IPS-18a (cell line): ENCODE data around the gene TFAP2E.

Experiments
- H3K27ac ChIP-seq: one replicate; pipeline ENCODE4 v1.5.1; 2013; ENCODE audit warnings: low read length
- H3K27me3 ChIP-seq: one replicate; pipeline ENCODE4 v1.6.1; 2013; ENCODE audit warnings: mild to moderate bottlenecking, low read length; ENCODE audit not compliant: control insufficient read depth, insufficient read depth
- H3K36me3 ChIP-seq: one replicate; pipeline ENCODE4 v1.6.1; 2013; ENCODE audit warnings: low read depth, low read length; ENCODE audit not compliant: control insufficient read depth
- H3K4me1 ChIP-seq: one replicate; pipeline ENCODE4 v1.6.1; 2013; ENCODE audit warnings: low read depth, low read length; ENCODE audit not compliant: control insufficient read depth
- H3K4me3 ChIP-seq: one replicate; pipeline ENCODE4 v1.5.1; 2013; ENCODE audit warnings: low read length
- H3K9ac ChIP-seq: one replicate; pipeline ENCODE4 v1.6.1; 2013; ENCODE audit warnings: mild to moderate bottlenecking, low read length, moderate library complexity
- H3K9me3 ChIP-seq: one replicate; pipeline ENCODE4 v1.6.1; 2013; ENCODE audit warnings: low read depth, low read length; ENCODE audit not compliant: control insufficient read depth

The TFAP2E gene

DNA sequence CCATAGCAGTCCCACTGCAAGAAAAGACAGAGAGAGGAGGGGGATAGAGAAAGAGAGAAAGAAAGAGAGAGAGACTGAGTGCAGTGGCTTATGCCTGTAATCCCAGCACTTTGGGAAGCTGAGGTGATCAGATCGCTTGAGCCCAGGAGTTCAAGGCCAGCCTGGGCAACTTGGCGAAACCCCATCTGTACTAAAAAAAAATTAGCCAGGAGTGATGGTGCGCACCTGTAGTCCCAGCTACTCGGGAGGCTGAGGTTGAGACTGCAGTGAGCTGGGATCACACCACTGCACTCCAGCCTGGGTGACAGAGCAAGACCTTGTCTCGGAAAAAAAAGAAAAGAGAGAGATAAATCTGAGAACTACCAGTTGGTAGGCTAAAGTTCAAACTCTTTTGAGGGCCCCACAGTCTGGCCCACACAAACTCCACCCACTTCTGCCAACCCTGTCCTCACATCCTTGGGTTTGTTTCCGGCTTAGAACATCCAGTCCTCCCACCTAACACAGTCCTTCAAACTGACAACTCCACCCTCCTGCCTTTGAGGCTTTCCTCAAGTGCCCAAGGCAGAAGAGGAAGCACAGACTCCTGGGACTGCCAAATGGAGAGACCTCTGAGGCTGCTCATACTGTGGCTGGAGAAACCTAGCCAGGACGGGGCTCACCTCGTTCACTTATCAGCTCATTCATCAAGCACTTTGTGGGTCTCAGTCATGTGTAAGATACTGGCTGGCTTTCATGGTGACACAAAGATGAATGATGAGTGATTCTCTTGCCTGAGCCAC lies 20.1 kb downstream of the TFAP2E start:
- no peaks in the 10 kb centered on the region for H3K27me3 ChIP-seq
- no peaks in the 10 kb centered on the region for H3K36me3 ChIP-seq
- H3K27ac ChIP-seq, result no peak overlapping the region
- no peaks in the 10 kb centered on the region for H3K4me1 ChIP-seq
- H3K4me3 ChIP-seq, result no peak overlapping the region
- no peaks in the 10 kb centered on the region for H3K9me3 ChIP-seq
- no peak overlapping the region for H3K9ac ChIP-seq

DNA sequence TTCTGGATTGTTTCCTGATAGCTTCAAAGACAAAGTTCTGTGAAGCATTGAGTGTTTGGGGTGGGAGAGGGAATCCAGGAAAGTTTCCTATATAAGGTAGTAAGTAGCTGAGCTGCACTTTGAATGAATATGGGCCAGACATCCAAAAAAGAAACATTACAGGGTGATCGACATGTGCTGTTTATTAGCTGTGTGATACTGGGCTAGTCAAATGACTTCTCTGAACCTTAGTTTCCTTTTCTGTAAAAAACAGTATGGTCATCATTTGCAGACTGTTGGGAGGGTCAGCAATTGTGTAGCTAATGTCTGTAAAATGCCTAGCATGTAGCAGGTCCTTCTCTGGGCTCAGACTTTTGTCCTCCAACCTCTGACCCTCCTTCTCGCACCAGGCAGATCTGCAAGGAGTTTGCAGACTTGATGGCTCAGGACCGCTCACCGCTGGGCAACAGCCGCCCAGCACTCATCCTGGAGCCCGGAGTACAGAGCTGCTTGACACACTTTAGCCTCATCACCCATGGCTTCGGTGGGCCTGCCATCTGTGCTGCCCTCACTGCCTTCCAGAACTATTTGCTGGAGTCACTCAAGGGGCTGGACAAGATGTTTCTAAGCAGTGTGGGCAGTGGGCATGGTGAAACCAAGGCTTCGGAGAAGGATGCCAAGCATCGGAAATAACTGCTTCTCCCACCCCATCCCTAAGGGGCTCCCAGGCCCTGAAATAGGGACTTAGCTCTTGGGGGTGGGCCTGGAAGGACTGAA lies 21.1 kb downstream of the TFAP2E start:
- Histone ChIP-seq H3K4me1 (no peaks in the 10 kb centered on the region), H3K27me3 (no peaks in the 10 kb centered on the region), H3K4me3 (no peak overlapping the region), H3K27ac (no peak overlapping the region), H3K36me3 (no peaks in the 10 kb centered on the region), H3K9me3 (no peaks in the 10 kb centered on the region), H3K9ac (no peak overlapping the region)

DNA sequence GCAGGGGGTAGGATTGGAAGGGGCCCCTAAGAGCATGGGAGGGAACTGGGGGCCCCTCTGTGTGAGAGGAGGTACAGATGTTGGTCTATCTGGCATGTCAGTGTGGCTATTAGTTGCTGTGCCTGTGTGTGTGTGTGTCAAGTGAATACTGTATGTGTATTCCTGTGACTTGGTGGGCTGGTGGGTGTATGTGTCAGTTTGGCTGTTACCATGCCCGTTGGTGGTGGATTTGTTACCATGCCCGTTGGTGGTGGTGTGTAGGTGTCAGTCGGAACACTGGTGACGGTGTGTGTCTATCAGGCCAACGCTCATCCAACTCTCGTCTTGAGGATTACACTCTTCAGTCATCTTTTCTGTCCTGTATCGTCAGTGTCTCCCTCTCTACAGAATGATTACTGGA lies 22.6 kb downstream of the TFAP2E start:
- Histone ChIP-seq H3K27ac (no peak overlapping the region), H3K4me3 (no peak overlapping the region), H3K9ac (no peak overlapping the region), H3K27me3 (no peaks in the 10 kb centered on the region), H3K4me1 (no peaks in the 10 kb centered on the region), H3K9me3 (no peaks in the 10 kb centered on the region), H3K36me3 (peaks cover 7% of the 10 kb centered on the region)

DNA sequence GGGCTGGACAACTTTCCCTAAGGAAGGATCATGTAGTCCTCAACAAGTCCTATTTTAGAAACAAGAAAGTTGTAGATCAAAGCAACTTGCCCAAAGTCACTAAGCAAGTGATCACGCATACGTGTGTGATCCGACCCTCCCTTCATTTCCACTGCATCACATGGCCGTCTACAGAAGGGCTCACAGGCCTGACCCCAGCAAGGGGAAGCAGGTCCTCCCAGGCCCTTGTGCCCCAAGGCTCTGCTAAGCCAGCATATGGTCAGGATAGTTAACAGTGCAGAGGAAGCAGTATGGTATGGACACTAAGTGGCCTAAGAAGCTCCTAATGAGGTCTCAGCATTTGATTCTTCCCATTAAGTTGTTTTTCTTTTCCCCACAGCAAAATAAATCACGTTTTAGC lies 24.8 kb downstream of the TFAP2E start:
- no peaks in the 10 kb centered on the region for H3K27me3 ChIP-seq
- peaks cover 21% of the 10 kb centered on the region for H3K36me3 ChIP-seq
- no peaks in the 10 kb centered on the region for H3K9me3 ChIP-seq
- H3K9ac ChIP-seq, result no peak overlapping the region
- H3K4me3 ChIP-seq, result no peak overlapping the region
- no peak overlapping the region for H3K27ac ChIP-seq
- H3K4me1 ChIP-seq, result no peaks in the 10 kb centered on the region

DNA sequence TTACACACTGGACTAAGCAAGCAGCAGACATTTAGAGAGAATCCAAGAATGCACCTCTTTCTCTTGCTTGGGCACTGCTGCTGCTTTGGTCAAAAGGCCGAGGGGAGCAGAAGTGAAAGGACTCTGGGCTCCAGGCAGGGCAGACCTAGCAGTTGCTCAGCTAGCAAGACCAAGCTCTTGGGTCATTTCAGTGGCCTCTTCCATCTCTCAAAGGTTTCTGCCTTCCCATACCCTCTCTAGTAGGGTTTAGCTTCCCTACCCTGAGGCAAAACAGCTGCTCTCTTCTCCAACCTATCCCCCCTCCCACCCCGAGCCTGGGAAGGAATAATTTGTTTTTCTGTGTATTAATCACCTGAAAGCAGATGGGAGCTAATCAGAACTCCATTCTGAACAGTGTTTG lies 25.8 kb downstream of the TFAP2E start:
- H3K27ac ChIP-seq, result no peak overlapping the region
- H3K9ac ChIP-seq, result no peak overlapping the region
- no peaks in the 10 kb centered on the region for H3K4me1 ChIP-seq
- no peak overlapping the region for H3K4me3 ChIP-seq
- peaks cover 31% of the 10 kb centered on the region for H3K36me3 ChIP-seq
- H3K27me3 ChIP-seq, result no peaks in the 10 kb centered on the region
- no peaks in the 10 kb centered on the region for H3K9me3 ChIP-seq

DNA sequence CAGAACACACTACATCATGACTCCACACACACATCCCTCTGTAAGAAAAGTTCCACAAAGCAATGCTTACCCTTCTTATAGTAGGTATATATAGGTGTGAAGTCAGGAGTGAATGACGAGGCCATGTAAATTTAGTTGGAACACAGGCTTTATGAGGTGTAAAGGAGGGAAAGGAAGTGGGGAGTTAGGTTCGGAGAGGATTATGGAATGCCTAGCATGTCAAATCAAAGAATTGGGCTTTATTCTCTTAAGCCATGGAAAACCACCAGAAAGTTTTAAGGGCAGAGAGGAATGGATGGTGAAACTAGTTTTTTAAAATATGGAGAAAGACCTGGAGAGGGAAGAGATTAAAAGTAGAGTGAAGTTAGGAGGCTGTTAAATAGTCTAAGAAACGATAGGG lies 26.3 kb downstream of the TFAP2E start:
- H3K4me3 ChIP-seq, result no peak overlapping the region
- H3K36me3 ChIP-seq, result peaks cover 35% of the 10 kb centered on the region
- no peaks in the 10 kb centered on the region for H3K27me3 ChIP-seq
- no peak overlapping the region for H3K9ac ChIP-seq
- no peaks in the 10 kb centered on the region for H3K9me3 ChIP-seq
- H3K4me1 ChIP-seq, result no peaks in the 10 kb centered on the region
- H3K27ac ChIP-seq, result no peak overlapping the region

DNA sequence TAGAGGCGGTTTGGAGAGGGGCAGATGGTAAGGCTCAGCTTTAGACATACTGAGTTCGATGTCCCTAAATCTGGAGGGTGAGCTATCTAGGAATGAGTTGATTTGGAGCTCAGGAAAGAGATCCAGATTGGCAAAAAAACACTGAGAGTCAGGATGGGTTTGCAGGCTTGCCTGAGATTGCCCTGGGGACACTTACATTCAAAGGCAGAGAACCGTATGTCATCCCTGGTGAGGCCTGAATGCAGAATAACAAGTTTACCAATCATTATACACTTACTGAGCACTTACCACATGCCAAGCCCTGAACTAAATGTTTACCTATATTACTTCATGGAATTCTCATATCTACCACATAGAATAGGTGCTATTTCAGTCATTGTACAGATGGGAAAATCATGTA lies 27.5 kb downstream of the TFAP2E start:
- Histone ChIP-seq H3K36me3 (peaks cover 46% of the 10 kb centered on the region), H3K4me3 (no peak overlapping the region), H3K9me3 (no peaks in the 10 kb centered on the region), H3K27me3 (no peaks in the 10 kb centered on the region), H3K9ac (no peak overlapping the region), H3K4me1 (no peaks in the 10 kb centered on the region), H3K27ac (no peak overlapping the region)

DNA sequence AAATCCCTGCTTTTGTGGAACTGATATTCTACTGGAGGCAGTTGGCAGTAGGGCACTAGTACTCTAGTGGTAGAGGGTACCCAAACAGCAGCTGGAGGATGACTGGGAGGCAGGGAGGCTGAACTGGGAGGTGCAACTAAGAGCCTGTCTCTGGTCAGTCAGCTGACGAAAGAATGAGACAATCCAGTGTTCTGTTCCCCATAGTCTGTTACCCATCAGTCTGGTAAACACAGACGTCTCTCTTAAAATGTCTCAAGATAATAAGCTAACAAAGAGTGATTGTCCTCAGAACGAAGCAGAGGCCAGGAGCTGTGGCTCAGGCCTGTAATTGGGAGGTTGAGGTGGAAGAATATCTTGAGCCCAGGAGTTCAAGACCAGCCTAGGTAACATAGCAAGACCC lies 30.4 kb downstream of the TFAP2E start:
- Histone ChIP-seq H3K4me3 (no peak overlapping the region), H3K4me1 (no peaks in the 10 kb centered on the region), H3K36me3 (peaks cover 71% of the 10 kb centered on the region)

DNA sequence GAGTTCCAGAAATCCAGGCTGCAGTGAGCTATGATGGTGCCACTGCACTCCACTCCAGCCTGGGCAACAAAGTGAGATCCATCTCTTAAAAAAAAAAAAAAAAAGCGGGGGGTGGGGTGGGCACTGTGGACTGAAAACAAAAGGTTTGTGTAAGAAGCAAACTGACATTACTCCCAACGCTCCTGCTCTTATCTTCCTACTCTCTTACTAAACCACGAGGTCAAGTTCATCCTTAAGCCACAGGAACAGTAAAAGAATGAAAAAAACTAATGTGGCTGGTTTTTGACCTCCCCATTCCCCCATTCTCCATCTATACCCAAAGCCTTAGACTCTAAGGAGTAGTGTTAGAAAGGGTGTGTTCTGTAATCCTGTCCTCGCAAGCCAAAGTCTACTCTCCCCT lies 30.8 kb downstream of the TFAP2E start:
- Histone ChIP-seq H3K27me3 (no peaks in the 10 kb centered on the region), H3K36me3 (peaks cover 76% of the 10 kb centered on the region), H3K27ac (no peak overlapping the region), H3K4me1 (no peaks in the 10 kb centered on the region), H3K9me3 (no peaks in the 10 kb centered on the region), H3K4me3 (no peak overlapping the region), H3K9ac (no peak overlapping the region)

More for the DNA sequence above, 30.4 kb downstream of the TFAP2E start:
- Histone ChIP-seq H3K9ac (no peak overlapping the region), H3K9me3 (no peaks in the 10 kb centered on the region), H3K27ac (no peak overlapping the region), H3K27me3 (no peaks in the 10 kb centered on the region)

DNA sequence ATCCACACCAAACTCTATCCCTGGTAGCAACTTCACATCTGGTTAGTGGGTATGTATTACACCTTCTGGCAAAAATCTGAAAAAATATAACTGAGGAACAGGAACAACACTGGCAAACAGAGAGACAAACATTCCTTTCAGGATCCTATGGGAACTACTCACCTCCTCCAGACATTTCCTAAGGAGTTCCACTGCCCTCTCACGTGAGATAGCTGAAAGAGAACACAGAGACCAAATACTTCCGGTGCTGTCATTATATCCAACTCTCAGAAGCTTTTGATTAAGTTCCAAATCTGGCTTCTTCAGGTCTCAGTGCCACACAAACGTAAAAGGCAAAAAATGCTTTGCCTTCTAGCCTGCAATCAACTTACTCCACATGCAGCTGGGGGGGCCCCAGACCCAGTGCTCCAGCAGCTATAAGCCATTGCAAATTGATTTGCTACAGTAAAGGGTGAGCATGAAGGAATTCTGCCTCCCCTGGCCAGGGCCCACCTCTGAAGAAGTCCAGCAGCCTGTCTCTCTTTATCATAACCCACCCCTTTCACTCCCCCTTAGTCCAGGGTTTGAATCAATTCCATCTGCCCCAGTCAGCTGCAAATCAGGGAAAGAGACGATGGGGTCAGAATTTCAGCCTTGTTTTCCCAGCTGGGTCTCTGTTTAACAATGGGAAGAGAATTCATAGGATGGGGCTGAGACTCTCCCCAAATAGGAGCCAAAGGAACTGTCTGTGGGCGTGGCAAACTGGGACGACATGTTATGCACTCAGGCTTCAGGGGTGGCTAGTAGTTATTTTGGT lies 32.2 kb downstream of the TFAP2E start:
- H3K4me3 ChIP-seq, result no peak overlapping the region
- no peaks in the 10 kb centered on the region for H3K4me1 ChIP-seq
- H3K27me3 ChIP-seq, result no peaks in the 10 kb centered on the region
- no peaks in the 10 kb centered on the region for H3K9me3 ChIP-seq
- H3K36me3 ChIP-seq, result peaks cover 80% of the 10 kb centered on the region
- no peak overlapping the region for H3K9ac ChIP-seq
- no peak overlapping the region for H3K27ac ChIP-seq

DNA sequence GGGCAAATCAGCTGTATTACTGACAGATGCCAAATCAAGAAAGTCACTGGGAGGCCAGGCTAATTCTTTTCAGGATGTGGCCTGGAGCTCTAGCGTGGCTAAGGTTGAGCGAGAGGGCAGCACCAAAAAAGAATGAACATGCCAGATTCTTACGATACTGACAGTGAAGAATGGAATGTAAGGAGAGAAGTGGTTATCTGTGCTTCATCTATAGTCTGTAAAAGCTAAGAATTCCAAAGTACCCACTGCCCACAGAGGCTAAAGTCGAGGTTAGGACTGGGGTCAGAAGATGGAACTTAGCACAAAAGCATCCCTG lies 32.7 kb downstream of the TFAP2E start:
- no peaks in the 10 kb centered on the region for H3K27me3 ChIP-seq
- peaks cover 76% of the 10 kb centered on the region for H3K36me3 ChIP-seq
- no peak overlapping the region for H3K4me3 ChIP-seq
- no peaks in the 10 kb centered on the region for H3K9me3 ChIP-seq
- no peaks in the 10 kb centered on the region for H3K4me1 ChIP-seq
- H3K9ac ChIP-seq, result no peak overlapping the region
- no peak overlapping the region for H3K27ac ChIP-seq
